Hepatocyte (in vitro differentiated cells): ENCODE data around the gene UGT2A2.

Experiments used
- EZH2 ChIP-seq: fragments of 200-600 bp; sonication (generic); IDR thresholded peaks from 2 replicates; pipeline ENCODE4 v1.6.1; 2016; ENCODE audit warnings: antibody characterized with exemption, mild to moderate bottlenecking, borderline replicate concordance
- EZH2phosphoT487 ChIP-seq: fragments of 200-600 bp; sonication (generic); IDR thresholded peaks from one replicate; pipeline ENCODE4 v1.6.1; 2018; ENCODE audit warnings: antibody characterized with exemption, mild to moderate bottlenecking, low read depth, moderate library complexity; ENCODE audit not compliant: unreplicated experiment, severe bottlenecking
- TF ChIP-seq, protein P1 (sequence below): fragments of 200-600 bp; sonication (generic); IDR thresholded peaks from 2 replicates; pipeline ENCODE4 v1.5.1; 2016; ENCODE audit warnings: antibody characterized with exemption, mild to moderate bottlenecking; ENCODE audit not compliant: poor library complexity

DNA sequence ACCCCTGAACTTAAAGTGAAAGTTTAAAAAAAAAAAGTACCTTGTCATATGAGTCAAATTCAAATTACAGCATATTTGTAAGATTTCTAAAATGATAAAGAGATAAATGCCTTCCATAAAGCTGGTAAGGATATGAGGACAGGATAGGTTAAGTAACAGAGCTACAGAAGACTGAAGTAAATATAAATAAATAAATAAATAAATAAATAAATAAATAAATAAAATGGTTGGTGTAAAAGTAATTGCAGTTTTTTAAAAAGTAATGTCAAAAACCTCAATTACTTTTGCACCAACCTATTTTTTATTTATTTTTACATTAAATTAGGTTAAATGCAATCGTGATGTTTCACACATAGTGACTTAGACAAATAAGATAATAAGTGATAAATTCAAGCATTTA is 62.2 kb downstream of the UGT2A2 start:
- TF ChIP-seq, protein P1, sequence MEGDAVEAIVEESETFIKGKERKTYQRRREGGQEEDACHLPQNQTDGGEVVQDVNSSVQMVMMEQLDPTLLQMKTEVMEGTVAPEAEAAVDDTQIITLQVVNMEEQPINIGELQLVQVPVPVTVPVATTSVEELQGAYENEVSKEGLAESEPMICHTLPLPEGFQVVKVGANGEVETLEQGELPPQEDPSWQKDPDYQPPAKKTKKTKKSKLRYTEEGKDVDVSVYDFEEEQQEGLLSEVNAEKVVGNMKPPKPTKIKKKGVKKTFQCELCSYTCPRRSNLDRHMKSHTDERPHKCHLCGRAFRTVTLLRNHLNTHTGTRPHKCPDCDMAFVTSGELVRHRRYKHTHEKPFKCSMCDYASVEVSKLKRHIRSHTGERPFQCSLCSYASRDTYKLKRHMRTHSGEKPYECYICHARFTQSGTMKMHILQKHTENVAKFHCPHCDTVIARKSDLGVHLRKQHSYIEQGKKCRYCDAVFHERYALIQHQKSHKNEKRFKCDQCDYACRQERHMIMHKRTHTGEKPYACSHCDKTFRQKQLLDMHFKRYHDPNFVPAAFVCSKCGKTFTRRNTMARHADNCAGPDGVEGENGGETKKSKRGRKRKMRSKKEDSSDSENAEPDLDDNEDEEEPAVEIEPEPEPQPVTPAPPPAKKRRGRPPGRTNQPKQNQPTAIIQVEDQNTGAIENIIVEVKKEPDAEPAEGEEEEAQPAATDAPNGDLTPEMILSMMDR = no peak
- TF ChIP-seq EZH2 (no peak), EZH2phosphoT487 (no peak)
